Activated CD8-positive, alpha-beta T cell treated with anti-CD3 and anti-CD28 coated beads for 36 hours (primary cell): ENCODE data around the gene GPAT2. TPM values are rescaled to one million over a fixed set of nuclear protein-coding genes. Genes with fewer than 3 reads are reported as not detected.
A peak's percentile ranks its signal among the peaks of the same experiment; 100 is the strongest.
"Not testable (repeated sequence)": the region's sequence is repeated elsewhere in the genome, so short reads cannot be mapped to it uniquely, and the experiment has no call there.

ENCODE experiments used
- ATAC-seq: fragments of 200-7000 bp; cut with Tn5 transposase; one replicate; pipeline ENCODE4 v1.10.0; 2021; ENCODE audit warnings: mild to moderate bottlenecking, moderate library complexity
- CTCF ChIA-PET: fragments of 350-600 bp; sonication (Branson Sonifier 250); formaldehyde crosslinking; loops from one replicate; lab custom pipeline; 2021; ENCODE audit warnings: antibody characterized with exemption; lab: Charles Lee
- POLR2A ChIA-PET: fragments of 350-600 bp; sonication (Branson Sonifier 250); formaldehyde crosslinking; loops from one replicate; lab custom pipeline; 2021; ENCODE audit warnings: antibody characterized with exemption; lab: Charles Lee
- DNase-seq: peaks from one replicate; pipeline ENCODE4 v3.0.0-alpha.2; 2020
- H3K27ac Mint-ChIP-seq: one replicate; pipeline ENCODE4 v1.8.0; 2021; ENCODE audit warnings: mild to moderate bottlenecking, mixed read lengths
- H3K27me3 Mint-ChIP-seq: one replicate; pipeline ENCODE4 v1.8.0; 2021; ENCODE audit warnings: mixed read lengths
- H3K36me3 Mint-ChIP-seq: one replicate; pipeline ENCODE4 v1.8.0; 2021; ENCODE audit warnings: low read depth, mixed read lengths
- H3K4me1 Mint-ChIP-seq: one replicate; pipeline ENCODE4 v1.8.0; 2021; ENCODE audit warnings: low read depth, mixed read lengths
- H3K4me3 Mint-ChIP-seq: one replicate; pipeline ENCODE4 v1.8.0; 2021; ENCODE audit warnings: mild to moderate bottlenecking, moderate library complexity, mixed read lengths
- H3K9me3 Mint-ChIP-seq: one replicate; pipeline ENCODE4 v1.8.0; 2021; ENCODE audit warnings: mixed read lengths
- intact Hi-C: fragments of 100-400 bp; cut with micrococcal nuclease; formaldehyde crosslinking; loops from one replicate; pipeline ENCODE4 v1.10.0; 2022
- total RNA-seq, 2 experiments: library from RNA; stranded (reverse); gene quantifications; one replicate each; pipeline ENCODE4 v1.2.3, GENCODE V29; 2021

The GPAT2 gene
- total RNA-seq, 2 experiments from 2014 or later, result 9.7 to 10.2 TPM

- H3K36me3 Mint-ChIP-seq, H3K4me3 Mint-ChIP-seq, H3K4me1 Mint-ChIP-seq, ATAC-seq, H3K27ac Mint-ChIP-seq, H3K27me3 Mint-ChIP-seq, H3K9me3 Mint-ChIP-seq, DNase-seq, CTCF ChIA-PET, intact Hi-C loops, POLR2A ChIA-PET: not testable (repeated sequence)
These were observed 27.2 kb upstream of the GPAT2 start for GRCh38 chr2:96061901-96062300.

GRCh38 chr2:96061197-96061817, 26.6 kb upstream of the GPAT2 start:
- peak overlapping the region; percentile 58 for H3K27ac Mint-ChIP-seq
- POLR2A ChIA-PET, H3K4me1 Mint-ChIP-seq, intact Hi-C loops, H3K27me3 Mint-ChIP-seq, H3K9me3 Mint-ChIP-seq, H3K4me3 Mint-ChIP-seq, ATAC-seq, CTCF ChIA-PET, H3K36me3 Mint-ChIP-seq, DNase-seq: not testable (repeated sequence)

GRCh38 chr2:96060325-96060724, 25.6 kb upstream of the GPAT2 start:
- H3K36me3 Mint-ChIP-seq, CTCF ChIA-PET, H3K27ac Mint-ChIP-seq, ATAC-seq, H3K4me3 Mint-ChIP-seq, POLR2A ChIA-PET, H3K9me3 Mint-ChIP-seq, DNase-seq, H3K4me1 Mint-ChIP-seq, intact Hi-C loops, H3K27me3 Mint-ChIP-seq: not testable (repeated sequence)

- H3K9me3 Mint-ChIP-seq, H3K36me3 Mint-ChIP-seq, H3K27ac Mint-ChIP-seq, POLR2A ChIA-PET, intact Hi-C loops, CTCF ChIA-PET, ATAC-seq, H3K4me1 Mint-ChIP-seq, H3K27me3 Mint-ChIP-seq, DNase-seq, H3K4me3 Mint-ChIP-seq: not testable (repeated sequence)
These were observed 24.7 kb upstream of the GPAT2 start for GRCh38 chr2:96059443-96059842.

- H3K36me3 Mint-ChIP-seq, CTCF ChIA-PET, POLR2A ChIA-PET, H3K27ac Mint-ChIP-seq, intact Hi-C loops, H3K9me3 Mint-ChIP-seq, H3K4me1 Mint-ChIP-seq, DNase-seq, H3K4me3 Mint-ChIP-seq, H3K27me3 Mint-ChIP-seq, ATAC-seq: not testable (repeated sequence)
These were observed 21.1 kb upstream of the GPAT2 start for GRCh38 chr2:96055830-96056229.

GRCh38 chr2:96054537-96054936, 19.8 kb upstream of the GPAT2 start:
- H3K36me3 Mint-ChIP-seq, POLR2A ChIA-PET, H3K4me1 Mint-ChIP-seq, ATAC-seq, H3K27ac Mint-ChIP-seq, H3K9me3 Mint-ChIP-seq, H3K27me3 Mint-ChIP-seq, CTCF ChIA-PET, H3K4me3 Mint-ChIP-seq, DNase-seq, intact Hi-C loops: not testable (repeated sequence)

- H3K27ac Mint-ChIP-seq, CTCF ChIA-PET, H3K4me1 Mint-ChIP-seq, POLR2A ChIA-PET, ATAC-seq, H3K4me3 Mint-ChIP-seq, H3K9me3 Mint-ChIP-seq, intact Hi-C loops, H3K27me3 Mint-ChIP-seq, DNase-seq, H3K36me3 Mint-ChIP-seq: not testable (repeated sequence)
These were observed 18.7 kb upstream of the GPAT2 start for GRCh38 chr2:96053385-96053784.

GRCh38 chr2:96052632-96053031, 17.9 kb upstream of the GPAT2 start:
- H3K27me3 Mint-ChIP-seq, CTCF ChIA-PET, H3K9me3 Mint-ChIP-seq, H3K4me3 Mint-ChIP-seq, intact Hi-C loops, H3K4me1 Mint-ChIP-seq, POLR2A ChIA-PET, H3K36me3 Mint-ChIP-seq, H3K27ac Mint-ChIP-seq, DNase-seq, ATAC-seq: not testable (repeated sequence)

GRCh38 chr2:96049917-96050262, 15.2 kb upstream of the GPAT2 start:
- H3K27ac Mint-ChIP-seq, DNase-seq, intact Hi-C loops, CTCF ChIA-PET, POLR2A ChIA-PET, H3K27me3 Mint-ChIP-seq, H3K4me1 Mint-ChIP-seq, H3K4me3 Mint-ChIP-seq, H3K9me3 Mint-ChIP-seq, H3K36me3 Mint-ChIP-seq, ATAC-seq: not testable (repeated sequence)

- H3K9me3 Mint-ChIP-seq, H3K27me3 Mint-ChIP-seq, H3K4me1 Mint-ChIP-seq, ATAC-seq, CTCF ChIA-PET, H3K36me3 Mint-ChIP-seq, POLR2A ChIA-PET, DNase-seq, H3K4me3 Mint-ChIP-seq, intact Hi-C loops, H3K27ac Mint-ChIP-seq: not testable (repeated sequence)
These were observed 14.6 kb upstream of the GPAT2 start for GRCh38 chr2:96049049-96049916.

- H3K4me3 Mint-ChIP-seq, H3K36me3 Mint-ChIP-seq, H3K4me1 Mint-ChIP-seq, intact Hi-C loops, H3K9me3 Mint-ChIP-seq, CTCF ChIA-PET, H3K27me3 Mint-ChIP-seq, ATAC-seq, DNase-seq, H3K27ac Mint-ChIP-seq, POLR2A ChIA-PET: not testable (repeated sequence)
These were observed 838 bp upstream of the GPAT2 start for GRCh38 chr2:96035554-96035953.

GRCh38 chr2:96033997-96034396, 719 bp downstream of the GPAT2 start:
- H3K27me3 Mint-ChIP-seq, H3K4me3 Mint-ChIP-seq, H3K9me3 Mint-ChIP-seq, intact Hi-C loops, DNase-seq, CTCF ChIA-PET, H3K36me3 Mint-ChIP-seq, H3K4me1 Mint-ChIP-seq, POLR2A ChIA-PET, H3K27ac Mint-ChIP-seq: not testable (repeated sequence)
- peak; percentile 70 for ATAC-seq
